ENCODE measurements around the gene DRAXIN.

Gene DRAXIN

GRCh38 chr1:11680270-11681070 is 11.0 kb upstream of the DRAXIN start (continued):
- TF ChIP-seq PRDM10 (tag by site-specific recombination; IDR thresholded peaks at IDR 0.05) = no peak
- TF ChIP-seq ZNF473 (tag by site-specific recombination; IDR thresholded peaks at IDR 0.05) = no peak

- CTCF ChIA-PET = interaction anchor here (0.7 to 1.9 kb wide), 7 partner anchors 10 to 644 kb away, joined by 3 to 9 read pairs (median 4); partner anchors contain the start of gene FBXO6
- Histone ChIP-seq H3K9me3 (ENCODE audit: control insufficient read depth, insufficient read depth, low read depth, low read length) (no peaks in the 10 kb centered on the region), H3K27ac (ENCODE audit: extremely low read depth, low read depth, low read length) (peak within 1 kb of the TSS; percentile 69; the same call in 1 of the 2 replicates), H3K4me1 (ENCODE audit: control insufficient read depth, insufficient read depth, low read length) (peaks cover 3% of the 10 kb centered on the region; the same call in 1 of the 2 replicates), H3K4me3 (ENCODE audit: low read depth, low read length) (peak within 1 kb of the TSS; percentile 90), H3K36me3 (ENCODE audit: control insufficient read depth in 2 of 2, insufficient read depth in 1 of 2, low read length in 2 of 2) (peaks cover 0 to 31% of the 10 kb centered on the region in 2 experiments; a peak in 2 of 3 replicates)
- POLR2A ChIA-PET = interaction anchor here (0.9 to 1.8 kb wide), 4 partner anchors 9 to 28 kb away, joined by 3 to 6 read pairs (median 4); partner anchors contain the start of gene FBXO6
- peak; percentile 90 for TF ChIP-seq KLF8 (tag by site-specific recombination; IDR thresholded peaks at IDR 0.05)
- TF ChIP-seq ZNF366 (tag by site-specific recombination; conservative IDR thresholded peaks at IDR 0.05) = peak; percentile 44; the same call in 1 of the 2 replicates
- TF ChIP-seq ZNF639 (tag by site-specific recombination; IDR thresholded peaks at IDR 0.05) = no peak
- TF ChIP-seq ZNF24 (tag by site-specific recombination; IDR thresholded peaks at IDR 0.05) = no peak
- peak; percentile 91 for TF ChIP-seq ZBTB8A (tag by site-specific recombination; IDR thresholded peaks at IDR 0.05)
- peak; percentile 34; the same call in 1 of the 2 replicates for TF ChIP-seq INSM2 (tag by site-specific recombination; IDR thresholded peaks at IDR 0.05)
- 0 out of 2 replicates have a peak, but pooled peaks have one; percentile 22 for TF ChIP-seq HIC1 (tag by site-specific recombination; IDR thresholded peaks at IDR 0.05)
- peak; percentile 96 for TF ChIP-seq KLF9 (tag by site-specific recombination; IDR thresholded peaks at IDR 0.05; ENCODE audit: low read depth)
- TF ChIP-seq HOXD13 (CRISPR knock-in tag; IDR thresholded peaks at IDR 0.05; ENCODE audit: borderline replicate concordance) = no peak
- TF ChIP-seq PRDM10 (tag by site-specific recombination; IDR thresholded peaks at IDR 0.05) = peak; percentile 92
- TF ChIP-seq ZNF146 (tag by site-specific recombination; IDR thresholded peaks at IDR 0.05) = no peak
- no peak for TF ChIP-seq ZNF654 (tag by site-specific recombination; IDR thresholded peaks at IDR 0.05; ENCODE audit: low read depth)
- peak; percentile 69 for TF ChIP-seq SP2 (tag by site-specific recombination; IDR thresholded peaks at IDR 0.05)
- no peak; the same call in none of the 2 replicates for TF ChIP-seq KLF16 (tag by site-specific recombination; IDR thresholded peaks at IDR 0.05)
- peak; percentile 32; the same call in 1 of the 2 replicates for TF ChIP-seq ZNF76 (tag by site-specific recombination; IDR thresholded peaks at IDR 0.05; ENCODE audit: borderline replicate concordance, low read depth)
- TF ChIP-seq SALL2 (tag by site-specific recombination; IDR thresholded peaks at IDR 0.05; ENCODE audit: borderline replicate concordance) = no peak
- 0 out of 2 replicates have a peak, but pooled peaks have one; percentile 11 for TF ChIP-seq YY1 (tag by site-specific recombination; IDR thresholded peaks at IDR 0.05)
Measured at GRCh38 chr1:11681071-11681771, 10.3 kb upstream of the DRAXIN start, which contains the start of gene MAD2L2. Gene MAD2L2, minus strand, starts transcription at chr1:11681148. Its CDS starts 547 bp downstream, at chr1:11680601.

All from HEK293 (cell line).